Posterior cingulate gyrus (tissue), 11 donors: ENCODE results near the gene COL5A1.

Experiments used
- DNase-seq, 10 donors: peaks; one replicate each; pipeline versions ENCODE4 v3.0.0 to v3.0.0-alpha.2; 2020 to 2021; ENCODE audit warnings: mixed read lengths in 3 of 10
- intact Hi-C: fragments of 100-400 bp; cut with DNase I; formaldehyde crosslinking; loops from one replicate; pipeline ENCODE4 v1.15.1; 2023

Gene COL5A1

DNA sequence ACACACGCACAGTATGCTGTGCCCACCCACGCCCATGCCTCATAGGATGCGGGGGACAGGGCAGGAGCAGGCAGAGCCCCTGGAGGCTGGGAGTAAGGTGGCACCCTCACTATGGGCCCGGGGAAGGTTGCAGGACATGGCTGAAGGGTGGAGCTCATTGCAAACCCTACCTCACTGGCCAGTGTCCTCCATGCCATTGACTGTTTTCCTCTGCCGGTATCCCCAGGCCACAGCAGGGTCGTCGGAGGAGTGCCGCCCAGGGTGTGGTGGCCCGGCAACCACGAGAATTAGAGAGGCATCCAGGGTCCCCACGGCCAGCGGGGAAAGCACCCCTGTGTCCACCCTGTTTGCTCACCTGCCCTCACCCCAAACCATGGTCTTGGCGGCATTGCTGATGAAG lies 179.3 kb downstream of the COL5A1 start:
- intact Hi-C loops: no loop called here
- no peak for DNase-seq

DNA sequence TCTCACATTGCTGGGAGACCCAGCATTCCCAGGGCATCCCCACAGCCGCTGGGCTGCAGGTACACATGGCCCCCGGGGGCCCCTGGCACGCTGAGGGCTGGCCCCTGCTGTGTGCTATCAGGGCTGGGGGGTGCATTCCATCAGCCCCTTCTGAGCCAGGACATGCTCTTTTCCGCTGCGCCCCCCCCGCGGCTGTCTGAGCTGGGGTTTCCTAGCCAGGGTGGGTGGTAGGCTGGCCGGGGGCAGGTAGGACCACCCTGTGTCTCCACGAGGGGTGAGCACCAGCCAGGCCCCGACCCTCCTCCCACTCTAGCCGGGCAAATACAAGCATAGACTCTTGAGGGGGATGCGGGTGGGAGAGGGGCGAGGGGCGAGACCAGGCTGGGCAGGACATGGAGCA lies 180.9 kb downstream of the COL5A1 start:
- no peak for DNase-seq
- intact Hi-C loops: no loop called here

GRCh38 chr9:134823623-134824022 lies 182.0 kb downstream of the COL5A1 start:
- no peak for DNase-seq
- intact Hi-C loops: no loop called here

GRCh38 chr9:134824583-134824982 lies 183.0 kb downstream of the COL5A1 start:
- intact Hi-C loops: no loop called here
- peak in 1 of 10 donors; percentile 83 for DNase-seq

- no peak for DNase-seq
- intact Hi-C loops: no loop called here
Observed at GRCh38 chr9:134825025-134825424, 183.4 kb downstream of the COL5A1 start.

- no peak for DNase-seq
- intact Hi-C loops: no loop called here
Observed at GRCh38 chr9:134826336-134827285, 185.0 kb downstream of the COL5A1 start.

GRCh38 chr9:134827559-134827958 lies 186.0 kb downstream of the COL5A1 start:
- intact Hi-C loops: no loop called here
- DNase-seq: peak in 1 of 10 donors; percentile 59

DNA sequence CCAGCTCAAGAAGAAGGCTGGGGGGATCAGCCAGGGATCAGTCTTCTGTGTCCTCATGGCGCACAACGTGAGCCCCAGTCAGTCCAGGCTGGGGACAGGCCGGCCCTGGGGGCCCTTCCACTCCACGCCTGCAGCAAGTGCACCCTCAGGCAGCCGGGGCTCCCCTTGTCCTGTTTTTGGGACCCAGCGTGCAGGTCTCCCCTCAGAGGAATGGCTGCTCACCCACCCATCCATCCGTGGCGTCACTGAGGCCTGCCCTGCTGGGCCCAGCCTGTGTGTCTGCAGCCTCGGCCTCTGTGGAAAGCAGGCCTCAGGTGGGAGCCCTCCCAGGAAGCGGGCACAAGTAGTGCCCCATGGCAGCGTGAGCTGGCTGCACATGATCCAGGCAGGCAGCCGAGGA lies 186.4 kb downstream of the COL5A1 start:
- DNase-seq: no peak
- intact Hi-C loops: no loop called here

DNA sequence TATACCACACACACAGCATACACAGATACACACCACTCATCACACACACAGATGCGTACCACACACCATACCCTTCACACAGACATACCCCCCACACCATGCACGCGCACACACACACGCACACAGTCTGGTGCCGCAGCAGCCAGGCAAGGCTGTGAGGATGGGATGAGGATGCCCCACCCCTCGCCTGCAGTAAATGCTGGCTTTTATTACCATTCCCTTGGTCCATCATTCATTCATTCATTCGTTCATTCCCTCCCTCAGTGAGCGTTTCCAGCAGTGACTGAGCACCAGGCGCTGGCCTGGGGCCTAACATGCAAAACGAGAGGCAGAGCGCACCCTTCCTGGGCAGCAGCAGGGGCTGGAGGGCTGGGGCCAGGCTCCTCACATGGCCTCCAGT lies 187.3 kb downstream of the COL5A1 start:
- no peak for DNase-seq
- intact Hi-C loops: no loop called here

- intact Hi-C loops: no loop called here
- peak in 1 of 10 donors; percentile 57 for DNase-seq
Observed at GRCh38 chr9:134829356-134829937, 187.8 kb downstream of the COL5A1 start.

- intact Hi-C loops: no loop called here
- DNase-seq: peak in 8 of 10 donors; percentile 56 to 95 (median 73)
Observed at GRCh38 chr9:134830126-134830525, 188.5 kb downstream of the COL5A1 start.

GRCh38 chr9:134830926-134831720 lies 189.5 kb downstream of the COL5A1 start:
- intact Hi-C loops: no loop called here
- DNase-seq: peak in 1 of 10 donors; percentile 70

DNA sequence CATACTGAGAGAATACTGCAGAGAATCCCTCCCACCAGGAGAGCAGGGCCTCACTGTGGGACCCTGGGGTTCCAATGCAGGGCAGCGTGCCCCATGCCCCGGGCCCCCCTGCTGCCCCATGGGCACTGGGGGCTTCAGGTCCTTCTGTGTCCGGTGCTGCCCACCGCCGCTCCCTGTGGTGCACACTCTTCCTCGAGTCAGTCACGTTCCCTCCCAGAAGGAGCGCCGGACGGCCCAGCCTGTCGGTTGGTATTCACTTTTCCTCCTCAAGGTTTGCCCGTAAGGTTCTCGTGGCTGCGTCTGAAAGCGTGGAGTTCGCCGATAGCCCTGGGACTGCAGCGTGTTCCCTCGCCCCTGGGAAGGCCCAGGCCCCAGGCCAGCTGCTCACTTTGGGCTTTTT lies 190.9 kb downstream of the COL5A1 start:
- intact Hi-C loops: no loop called here
- DNase-seq: peak in 2 of 10 donors; percentile 50 to 81

- intact Hi-C loops: no loop called here
- DNase-seq: peak in 2 of 10 donors; percentile 53 to 82
Observed at GRCh38 chr9:134833294-134833880, 191.8 kb downstream of the COL5A1 start.

DNA sequence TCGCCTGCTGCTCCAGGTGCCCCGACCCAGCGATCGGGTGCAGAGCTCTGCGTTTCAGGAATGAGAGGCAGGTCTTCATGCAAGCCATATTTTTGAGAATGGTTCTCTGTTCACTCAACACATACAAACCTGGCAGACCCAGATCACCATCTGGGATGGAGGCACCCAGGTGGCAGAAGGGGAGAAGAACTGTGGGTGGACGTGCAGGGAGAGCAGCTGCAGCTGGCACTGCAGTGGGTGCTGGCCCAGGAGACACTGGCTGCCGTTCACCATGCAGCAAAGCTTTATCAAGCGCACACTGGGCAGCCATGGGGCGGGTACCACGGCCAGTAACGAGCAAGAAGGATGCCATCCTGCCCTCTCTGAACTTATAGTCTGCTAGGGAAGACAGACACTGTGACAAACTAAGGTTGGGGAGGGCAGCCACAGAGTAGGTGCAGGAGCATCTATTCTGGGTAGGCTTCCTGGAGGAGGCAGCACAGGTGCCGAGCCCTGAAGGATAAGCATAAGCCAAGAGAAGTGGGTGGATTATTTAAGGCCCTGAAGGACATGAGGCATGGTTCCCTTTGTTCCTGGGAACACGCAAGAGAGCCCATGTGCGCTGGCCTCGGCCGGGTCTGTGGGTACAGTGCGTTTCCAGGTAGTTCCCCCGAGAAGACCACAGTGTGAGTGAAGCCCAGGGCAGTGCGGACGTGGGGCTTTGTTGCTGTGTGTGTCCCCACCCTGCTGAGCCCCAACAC lies 192.8 kb downstream of the COL5A1 start:
- DNase-seq: peak in 8 of 10 donors; percentile 44 to 93 (median 64)
- intact Hi-C loops: no loop called here

DNA sequence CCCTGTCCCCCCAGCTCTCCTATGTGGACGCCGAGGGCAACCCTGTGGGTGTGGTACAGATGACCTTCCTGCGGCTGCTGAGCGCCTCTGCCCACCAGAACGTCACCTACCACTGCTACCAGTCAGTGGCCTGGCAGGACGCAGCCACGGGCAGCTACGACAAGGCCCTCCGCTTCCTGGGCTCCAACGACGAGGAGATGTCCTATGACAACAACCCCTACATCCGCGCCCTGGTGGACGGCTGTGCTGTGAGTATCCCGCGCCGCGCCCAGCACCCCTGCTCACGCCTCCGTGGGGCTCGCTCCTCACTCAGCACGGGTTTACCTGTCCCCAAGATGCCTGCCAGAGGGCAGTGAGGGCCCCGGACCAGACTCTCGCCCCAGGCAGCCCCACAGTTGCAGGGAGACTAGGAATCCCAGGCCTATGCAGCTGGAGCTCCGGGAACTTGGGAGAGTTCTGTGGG lies 193.4 kb downstream of the COL5A1 start:
- intact Hi-C loops: no loop called here
- peak in 3 of 10 donors; percentile 47 to 81 (median 79) for DNase-seq

DNA sequence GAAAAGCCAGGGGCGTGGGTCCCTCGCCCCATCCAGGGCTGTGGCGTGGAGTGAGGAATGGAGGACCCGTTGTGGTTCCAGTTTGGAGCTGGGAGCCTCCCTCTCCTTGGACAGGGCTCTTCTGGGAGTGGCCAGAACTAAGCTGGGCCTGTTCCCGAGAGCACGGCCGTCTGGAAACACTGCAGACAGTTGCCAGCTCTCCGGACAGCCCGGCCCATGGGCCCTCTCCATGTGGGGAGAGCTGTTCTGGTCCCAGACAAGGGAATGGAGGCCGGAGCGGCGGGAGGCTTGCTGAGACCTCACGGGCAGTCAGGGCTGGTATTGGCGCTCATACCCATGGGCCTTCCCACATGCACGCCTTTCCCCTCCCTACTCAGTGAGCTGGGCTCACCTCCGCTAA lies 193.8 kb downstream of the COL5A1 start:
- intact Hi-C loops: no loop called here
- DNase-seq: peak in 3 of 10 donors; percentile 56 to 84 (median 71)

DNA sequence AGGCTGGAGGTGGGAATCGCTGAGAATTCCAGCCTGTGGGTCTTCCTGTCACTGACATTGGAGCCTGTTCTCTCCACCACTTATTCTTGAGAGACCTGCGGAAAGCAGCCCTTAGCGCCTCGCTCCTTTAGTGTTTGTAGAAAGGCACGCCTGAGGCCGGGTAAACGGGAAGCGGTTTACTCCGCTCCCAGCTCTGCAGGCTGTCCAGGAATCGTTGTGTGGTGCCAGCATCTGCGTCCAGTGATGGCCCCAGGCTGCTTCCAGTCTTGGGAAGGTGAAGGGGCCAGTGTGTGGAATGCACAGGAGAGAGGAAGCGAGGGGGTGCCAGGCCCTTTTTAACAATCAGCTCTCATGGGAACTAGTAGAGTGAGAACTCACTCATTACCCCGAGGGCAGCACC lies 194.4 kb downstream of the COL5A1 start:
- intact Hi-C loops: no loop called here
- DNase-seq: peak in 1 of 10 donors; percentile 43

DNA sequence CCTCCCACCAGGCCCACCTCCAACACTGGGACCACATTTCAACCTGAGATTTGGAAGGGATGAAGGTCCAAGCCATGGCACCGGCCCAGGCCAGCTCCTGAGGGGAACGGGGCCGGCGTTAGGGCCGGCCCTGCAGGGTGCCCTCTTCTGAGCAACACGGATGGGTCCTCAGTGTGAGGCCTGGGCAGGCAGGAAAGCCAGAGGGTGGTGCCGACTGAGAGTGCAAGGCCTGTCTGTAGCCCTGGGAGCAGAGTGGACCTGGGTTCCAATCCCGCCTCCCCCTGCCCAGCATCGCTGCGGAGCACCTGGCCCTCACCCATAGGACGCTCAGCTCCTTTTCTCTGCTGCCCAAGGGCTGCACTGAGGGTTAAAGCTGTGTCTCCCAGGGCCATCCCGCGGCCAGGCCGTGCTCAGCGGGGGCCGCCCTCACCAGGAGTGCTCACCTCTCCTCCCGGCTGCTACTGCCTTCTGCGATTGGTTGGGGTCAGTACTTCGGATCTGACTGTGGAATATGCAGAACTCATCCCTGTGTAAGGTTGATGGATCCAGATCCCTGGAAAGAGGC lies 194.9 kb downstream of the COL5A1 start:
- intact Hi-C loops: no loop called here
- DNase-seq: peak in 4 of 10 donors; percentile 21 to 82 (median 69)
